Cardiac muscle cell (in vitro differentiated cells and primary cell): ENCODE measurements around the gene GNAS-AS1. TPM values are rescaled to one million over a fixed set of nuclear protein-coding genes. Genes with fewer than 3 reads are reported as not detected.

Experiments used
- DNase-seq, 2 donors: peaks; one replicate each; pipeline versions ENCODE4 v3.0.0 to v3.0.0-alpha.2; 2010 to 2017; ENCODE audit warnings: low read depth in 1 of 2, low spot score in 1 of 2
- H3K27ac ChIP-seq: fragments of 200-600 bp; sonication (generic); 2 replicates; pipeline ENCODE4 v1.5.1; 2016
- H3K27me3 ChIP-seq: fragments of 200-600 bp; sonication (generic); 2 replicates; pipeline ENCODE4 v1.6.0; 2016; ENCODE audit warnings: control low read depth
- H3K36me3 ChIP-seq: fragments of 200-600 bp; sonication (generic); 2 replicates; pipeline ENCODE4 v1.5.1; 2016; ENCODE audit warnings: control low read depth
- H3K4me1 ChIP-seq: fragments of 200-600 bp; sonication (generic); 2 replicates; pipeline ENCODE4 v1.8.1; 2017; ENCODE audit warnings: low read depth, mild to moderate bottlenecking, mixed run types
- H3K4me3 ChIP-seq: fragments of 200-600 bp; sonication (generic); 2 replicates; pipeline ENCODE4 v1.5.1; 2016; ENCODE audit warnings: mild to moderate bottlenecking
- H3K9me3 ChIP-seq: fragments of 200-600 bp; sonication (generic); 2 replicates; pipeline ENCODE4 v1.5.1; 2017; ENCODE audit warnings: low read depth, mild to moderate bottlenecking, control low read depth
- CTCF ChIP-seq: IDR thresholded peaks from 2 replicates; pipeline ENCODE4 v1.5.1; 2012; ENCODE audit warnings: low read depth, mild to moderate bottlenecking, low read length
- polyA plus RNA-seq: library from polyadenylated mRNA; unstranded; fragments of >200 nt; fragmentation: Nextera tagmentation; extraction: Ambion mirVana; gene quantifications from 2 replicates; pipeline ENCODE4 v1.2.1, GENCODE V29; 2016
- total RNA-seq: library from RNA; depleted of rRNA; stranded (reverse); fragments of >200 nt; gene quantifications from 2 replicates; pipeline ENCODE4 v1.2.3, GENCODE V29; 2016

Gene GNAS-AS1
- total RNA-seq (1.3 and 1.8 TPM in 2 replicates), polyA plus RNA-seq (1.3 and 1.4 TPM in 2 replicates)

GRCh38 chr20:58850693-58851174 is at the start of gene GNAS-AS1:
Gene GNAS-AS1 (minus strand): TSS chr20:58850902.
- peak; percentile 86 to 93 for DNase-seq
- Histone ChIP-seq H3K4me3 (peak within 1 kb of the TSS; percentile 52), H3K27ac (no peak within 1 kb of the TSS), H3K36me3 (no peaks in the 10 kb centered on the region), H3K4me1 (no peaks in the 10 kb centered on the region), H3K9me3 (no peaks in the 10 kb centered on the region), H3K27me3 (peaks cover 45% of the 10 kb centered on the region)
- TF ChIP-seq CTCF: no peak

- no peaks in the 10 kb centered on the region for H3K27me3 ChIP-seq
- H3K9me3 ChIP-seq: no peaks in the 10 kb centered on the region
- H3K4me3 ChIP-seq: no peak overlapping the region
- H3K27ac ChIP-seq: peak overlapping the region; percentile 58
- DNase-seq: peak in 1 of 2 donors; percentile 51
- H3K36me3 ChIP-seq: peaks cover 21% of the 10 kb centered on the region
- TF ChIP-seq CTCF: no peak
- peaks cover 69% of the 10 kb centered on the region for H3K4me1 ChIP-seq
Observed at GRCh38 chr20:58900397-58900796, 49.7 kb upstream of the GNAS-AS1 start.

GRCh38 chr20:58899512-58899911 is 48.8 kb upstream of the GNAS-AS1 start:
- Histone ChIP-seq H3K36me3 (peaks cover 12% of the 10 kb centered on the region), H3K27ac (peak overlapping the region; percentile 58), H3K9me3 (no peaks in the 10 kb centered on the region), H3K4me1 (peaks cover 78% of the 10 kb centered on the region), H3K27me3 (no peaks in the 10 kb centered on the region), H3K4me3 (no peak overlapping the region)
- no peak for DNase-seq
- TF ChIP-seq CTCF: no peak

GRCh38 chr20:58898629-58899408 is 48.1 kb upstream of the GNAS-AS1 start:
- Histone ChIP-seq H3K27ac (peak overlapping the region; percentile 67), H3K27me3 (no peaks in the 10 kb centered on the region), H3K4me3 (no peak overlapping the region), H3K9me3 (no peaks in the 10 kb centered on the region), H3K4me1 (peaks cover 85% of the 10 kb centered on the region), H3K36me3 (peaks cover 5% of the 10 kb centered on the region)
- no peak for TF ChIP-seq CTCF
- no peak for DNase-seq

- H3K36me3 ChIP-seq: peaks cover 2% of the 10 kb centered on the region
- DNase-seq: no peak
- no peak for TF ChIP-seq CTCF
Observed at GRCh38 chr20:58897488-58897887, 46.8 kb upstream of the GNAS-AS1 start.

More at GRCh38 chr20:58897488-58897887, 46.8 kb upstream of the GNAS-AS1 start:
- no peaks in the 10 kb centered on the region for H3K27me3 ChIP-seq
- no peak overlapping the region for H3K4me3 ChIP-seq
- H3K9me3 ChIP-seq: no peaks in the 10 kb centered on the region
- peaks cover 87% of the 10 kb centered on the region for H3K4me1 ChIP-seq
- peak overlapping the region; percentile 67 for H3K27ac ChIP-seq
